ENCODE results near the gene CBLN3. TPM values are rescaled to one million over a fixed set of nuclear protein-coding genes. Genes with fewer than 3 reads are reported as not detected.
"Not testable (repeated sequence)": the region's sequence is repeated elsewhere in the genome, so short reads cannot be mapped to it uniquely, and the experiment has no call there.

CBLN3 gene
- total and polyA plus RNA-seq, 4 donors, result 1.7 to 4.9 (median 2.0) TPM

DNA sequence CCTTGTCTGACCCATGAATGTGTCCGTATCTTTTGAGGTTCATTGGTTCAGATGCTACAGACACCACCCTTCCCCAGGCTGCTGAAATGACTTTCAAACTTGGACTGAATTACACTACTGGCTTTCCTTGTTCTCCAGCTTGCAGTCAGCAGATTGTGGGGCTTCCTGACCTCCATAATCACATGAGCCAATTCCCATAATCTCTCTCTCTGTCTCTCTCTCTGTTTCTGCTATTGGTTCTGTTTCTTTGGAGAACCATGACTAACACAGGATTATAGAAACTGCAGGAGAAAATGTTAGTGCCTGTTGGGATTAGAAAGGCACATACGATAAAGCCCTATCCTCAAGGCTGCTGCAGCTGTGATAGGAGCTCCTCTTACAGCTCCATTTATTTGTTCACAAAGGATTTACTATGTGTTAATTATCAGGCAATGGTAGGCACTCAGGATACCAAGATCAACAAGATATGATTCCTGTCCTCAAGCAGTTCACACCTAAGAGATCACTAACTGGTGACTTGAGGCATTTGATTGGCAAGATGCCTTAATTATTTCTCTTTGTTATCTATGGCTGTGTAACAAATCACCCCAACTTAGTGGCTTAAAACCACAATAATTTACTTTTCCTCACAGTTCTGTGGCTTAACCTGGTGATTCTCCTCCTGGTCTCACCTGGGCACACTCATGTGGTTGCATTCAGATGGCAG lies 40.8 kb downstream of the CBLN3 start:
- Histone ChIP-seq H3K27me3 (ENCODE audit: control insufficient read depth in 3 of 3, insufficient read depth in 3 of 3, low read length in 2 of 3) (no peaks in the 10 kb centered on the region), H3K4me3 (no peak overlapping the region), H3K9me3 (ENCODE audit: control insufficient read depth in 4 of 4, insufficient read depth in 3 of 4, low read length in 3 of 4) (no peaks in the 10 kb centered on the region), H3K27ac (ENCODE audit: low read depth in 1 of 2, low read length in 1 of 2) (peak overlapping the region in 1 of 2 donors; percentile 1), H3K9ac (ENCODE audit: insufficient read depth in 1 of 2, low read length in 2 of 2) (no peak overlapping the region), H3K36me3 (ENCODE audit: control insufficient read depth in 4 of 4, insufficient read depth in 4 of 4, low read length in 4 of 4) (no peaks in the 10 kb centered on the region), H3K4me1 (ENCODE audit: control insufficient read depth in 5 of 5, insufficient read depth in 5 of 5, low read length in 5 of 5) (peaks cover 0 to 24% (median 7%) of the 10 kb centered on the region in 5 donors)
- TF ChIP-seq, protein P1, sequence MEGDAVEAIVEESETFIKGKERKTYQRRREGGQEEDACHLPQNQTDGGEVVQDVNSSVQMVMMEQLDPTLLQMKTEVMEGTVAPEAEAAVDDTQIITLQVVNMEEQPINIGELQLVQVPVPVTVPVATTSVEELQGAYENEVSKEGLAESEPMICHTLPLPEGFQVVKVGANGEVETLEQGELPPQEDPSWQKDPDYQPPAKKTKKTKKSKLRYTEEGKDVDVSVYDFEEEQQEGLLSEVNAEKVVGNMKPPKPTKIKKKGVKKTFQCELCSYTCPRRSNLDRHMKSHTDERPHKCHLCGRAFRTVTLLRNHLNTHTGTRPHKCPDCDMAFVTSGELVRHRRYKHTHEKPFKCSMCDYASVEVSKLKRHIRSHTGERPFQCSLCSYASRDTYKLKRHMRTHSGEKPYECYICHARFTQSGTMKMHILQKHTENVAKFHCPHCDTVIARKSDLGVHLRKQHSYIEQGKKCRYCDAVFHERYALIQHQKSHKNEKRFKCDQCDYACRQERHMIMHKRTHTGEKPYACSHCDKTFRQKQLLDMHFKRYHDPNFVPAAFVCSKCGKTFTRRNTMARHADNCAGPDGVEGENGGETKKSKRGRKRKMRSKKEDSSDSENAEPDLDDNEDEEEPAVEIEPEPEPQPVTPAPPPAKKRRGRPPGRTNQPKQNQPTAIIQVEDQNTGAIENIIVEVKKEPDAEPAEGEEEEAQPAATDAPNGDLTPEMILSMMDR (IDR thresholded peaks at IDR 0.05; ENCODE audit: control extremely low read depth, extremely low read depth), result no peak
- DNase-seq (no peak), ATAC-seq (ENCODE audit: insufficient read depth, low FRiP score) (no peak)
- 81 to 87% methylated on average over 2 of the region's 2 CpGs for WGBS, 2 donors

DNA sequence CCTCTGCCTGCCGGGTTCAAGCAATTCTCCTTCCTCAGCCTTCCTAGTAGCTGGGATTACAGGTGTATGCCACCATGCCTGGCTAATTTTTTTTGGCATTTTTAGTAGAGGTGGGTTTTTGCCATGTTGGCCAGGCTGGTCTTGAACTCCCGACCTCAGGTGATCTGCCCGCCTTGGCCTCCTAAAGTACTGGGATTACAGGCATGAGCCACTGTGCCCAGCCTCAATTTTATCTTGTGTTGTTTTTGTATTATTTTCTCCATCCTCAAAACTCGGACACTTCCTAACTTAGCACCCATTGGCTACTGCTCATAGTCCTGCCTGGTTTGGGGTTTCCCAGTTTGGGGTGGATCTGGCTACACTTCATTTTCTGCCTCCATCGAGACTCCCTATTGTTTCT lies 41.9 kb downstream of the CBLN3 start:
- not testable (repeated sequence) for H3K9ac ChIP-seq (ENCODE audit: insufficient read depth in 1 of 2, low read length in 2 of 2); DNase-seq; ATAC-seq (ENCODE audit: insufficient read depth, low FRiP score); H3K36me3 ChIP-seq (ENCODE audit: control insufficient read depth in 4 of 4, insufficient read depth in 4 of 4, low read length in 4 of 4); H3K4me3 ChIP-seq; H3K27ac ChIP-seq (ENCODE audit: low read depth in 1 of 2, low read length in 1 of 2); H3K9me3 ChIP-seq (ENCODE audit: control insufficient read depth in 4 of 4, insufficient read depth in 3 of 4, low read length in 3 of 4); H3K27me3 ChIP-seq (ENCODE audit: control insufficient read depth in 3 of 3, insufficient read depth in 3 of 3, low read length in 2 of 3)
- H3K4me1 ChIP-seq (ENCODE audit: control insufficient read depth in 5 of 5, insufficient read depth in 5 of 5, low read length in 5 of 5), result peaks cover 0 to 25% (median 7%) of the 10 kb centered on the region in 5 donors
- WGBS, 2 donors, result 90 to 94% methylated on average over 5 of the region's 5 CpGs

DNA sequence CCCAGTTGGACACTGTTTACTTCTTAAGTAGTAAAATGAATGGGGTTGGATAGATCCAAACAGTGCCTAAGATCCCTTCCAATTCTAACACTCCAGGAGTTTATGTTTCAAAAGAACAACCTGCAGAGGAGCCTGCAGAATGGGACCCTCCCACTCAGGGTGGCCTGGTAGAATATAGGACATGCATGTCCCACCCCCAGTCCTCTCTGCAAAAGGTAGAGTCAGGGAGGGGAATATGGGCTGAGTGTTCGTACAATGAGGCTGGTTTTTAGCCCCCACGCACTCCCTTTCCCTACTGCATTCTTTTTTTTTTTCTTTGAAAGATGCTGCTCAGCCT lies 42.5 kb downstream of the CBLN3 start:
- no peak for ATAC-seq (ENCODE audit: insufficient read depth, low FRiP score)
- no peaks in the 10 kb centered on the region for H3K9me3 ChIP-seq (ENCODE audit: control insufficient read depth in 4 of 4, insufficient read depth in 3 of 4, low read length in 3 of 4)
- H3K27ac ChIP-seq (ENCODE audit: low read depth in 1 of 2, low read length in 1 of 2), result no peak overlapping the region
- no peak overlapping the region for H3K4me3 ChIP-seq
- no peaks in the 10 kb centered on the region for H3K36me3 ChIP-seq (ENCODE audit: control insufficient read depth in 4 of 4, insufficient read depth in 4 of 4, low read length in 4 of 4)
- no peak overlapping the region for H3K9ac ChIP-seq (ENCODE audit: insufficient read depth in 1 of 2, low read length in 2 of 2)
- peaks cover 0 to 20% (median 8%) of the 10 kb centered on the region in 5 donors for H3K4me1 ChIP-seq (ENCODE audit: control insufficient read depth in 5 of 5, insufficient read depth in 5 of 5, low read length in 5 of 5)
- 79 to 95% methylated on average over 2 of the region's 2 CpGs for WGBS, 2 donors
- H3K27me3 ChIP-seq (ENCODE audit: control insufficient read depth in 3 of 3, insufficient read depth in 3 of 3, low read length in 2 of 3), result no peaks in the 10 kb centered on the region
- DNase-seq, result no peak
- TF ChIP-seq, protein P1 (IDR thresholded peaks at IDR 0.05; ENCODE audit: control extremely low read depth, extremely low read depth), result no peak

DNA sequence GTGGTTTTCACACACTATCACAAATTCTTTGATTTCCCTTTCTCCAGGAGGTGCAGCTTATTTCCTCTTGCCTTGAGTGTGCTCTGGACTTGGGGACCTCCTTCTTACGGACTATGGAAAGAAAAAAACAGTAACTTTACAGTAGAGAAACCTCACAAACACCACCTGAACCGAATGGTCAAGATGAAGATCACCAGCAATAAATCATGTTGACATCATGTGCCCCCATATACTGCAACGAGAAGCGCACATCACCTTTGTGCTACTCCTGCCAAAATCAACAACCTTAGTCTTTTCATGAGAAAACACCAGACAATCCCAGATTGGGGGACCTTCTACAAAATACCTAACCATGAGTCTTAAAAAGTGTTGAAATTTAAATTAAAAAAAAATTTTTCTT lies 43.9 kb downstream of the CBLN3 start:
- H3K9me3 ChIP-seq (ENCODE audit: control insufficient read depth in 4 of 4, insufficient read depth in 3 of 4, low read length in 3 of 4), result no peaks in the 10 kb centered on the region
- H3K27me3 ChIP-seq (ENCODE audit: control insufficient read depth in 3 of 3, insufficient read depth in 3 of 3, low read length in 2 of 3), result no peaks in the 10 kb centered on the region
- no peak overlapping the region for H3K9ac ChIP-seq (ENCODE audit: insufficient read depth in 1 of 2, low read length in 2 of 2)
- no peak for ATAC-seq (ENCODE audit: insufficient read depth, low FRiP score)
- H3K4me3 ChIP-seq, result no peak overlapping the region
- 85 to 86% methylated on average over 4 of the region's 4 CpGs for WGBS, 2 donors
- DNase-seq, result no peak
- H3K4me1 ChIP-seq (ENCODE audit: control insufficient read depth in 5 of 5, insufficient read depth in 5 of 5, low read length in 5 of 5), result peaks cover 0 to 18% (median 5%) of the 10 kb centered on the region in 5 donors
- H3K27ac ChIP-seq (ENCODE audit: low read depth in 1 of 2, low read length in 1 of 2), result no peak overlapping the region
- H3K36me3 ChIP-seq (ENCODE audit: control insufficient read depth in 4 of 4, insufficient read depth in 4 of 4, low read length in 4 of 4), result no peaks in the 10 kb centered on the region
- TF ChIP-seq, protein P1 (IDR thresholded peaks at IDR 0.05; ENCODE audit: control extremely low read depth, extremely low read depth), result no peak
